ENCODE results near the gene NECTIN3. TPM values are rescaled to one million over a fixed set of nuclear protein-coding genes. Genes with fewer than 3 reads are reported as not detected.

Gene NECTIN3
- 41.7 and 50.3 TPM in 2 replicates for total RNA-seq

GRCh38 chr3:111071257-111072030 is at the start of gene NECTIN3:
Gene NECTIN3 (plus strand): TSS chr3:111071816. CDS start chr3:111072018, 202 bp downstream.

Measured in aortic smooth muscle cell (primary cell).